A673 (cell line): ENCODE results near the gene MAZ.

Source experiments
- EZH2 ChIP-seq: fragments of 200-600 bp; sonication (generic); IDR thresholded peaks from 2 replicates; pipeline ENCODE4 v1.6.1; 2017; ENCODE audit warnings: borderline replicate concordance, low read depth, mild to moderate bottlenecking, mixed read lengths, antibody characterized with exemption, low read length; ENCODE audit not compliant: poor library complexity, severe bottlenecking
- TF ChIP-seq, protein P1 (sequence below): fragments of 300-800, 200-600 bp; sonication (generic); conservative IDR thresholded peaks from 2 replicates; pipeline ENCODE4 v1.5.1; 2017; ENCODE audit warnings: low read depth, mild to moderate bottlenecking, antibody characterized with exemption, low read length, moderate library complexity, mixed read lengths

DNA sequence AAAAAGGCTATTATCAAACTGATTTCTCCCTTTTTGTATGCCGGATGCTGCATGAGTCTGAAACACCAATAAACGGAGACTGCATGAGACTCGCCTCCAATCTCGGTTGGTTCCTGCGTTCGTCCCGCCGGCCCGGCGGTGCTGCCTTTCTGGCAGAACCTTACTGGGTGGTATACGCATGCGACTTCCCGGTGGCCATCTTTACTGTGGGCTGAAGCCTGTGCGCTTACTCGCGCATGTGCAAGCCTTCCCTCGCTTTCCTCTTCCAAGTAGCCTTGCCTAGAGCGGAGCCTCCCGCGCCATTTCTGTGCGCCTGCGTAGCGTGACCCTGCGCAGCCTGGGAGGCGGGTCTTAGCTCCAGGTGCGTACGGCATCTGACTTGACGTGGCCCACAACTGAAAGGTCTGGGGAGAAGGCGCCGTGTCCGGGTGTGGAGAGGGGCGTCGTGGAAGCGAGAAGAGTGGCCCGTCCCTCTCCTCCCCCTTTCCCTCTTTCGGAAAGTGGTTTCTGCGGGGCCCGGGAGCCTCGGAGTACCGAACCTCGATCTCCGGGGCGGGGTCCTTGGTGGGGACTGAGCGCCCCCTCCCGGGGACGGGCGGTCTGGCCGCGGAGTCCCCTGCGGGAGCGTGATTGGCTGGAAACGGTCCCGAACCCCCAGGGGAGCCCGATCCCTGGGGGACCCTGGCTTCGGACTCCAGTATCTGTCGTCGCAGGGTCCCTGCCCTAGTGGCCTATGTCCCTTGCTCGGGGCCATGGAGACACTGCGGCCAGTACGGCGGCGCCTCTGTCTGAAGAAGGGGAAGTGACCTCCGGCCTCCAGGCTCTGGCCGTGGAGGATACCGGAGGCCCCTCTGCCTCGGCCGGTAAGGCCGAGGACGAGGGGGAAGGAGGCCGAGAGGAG is 9.7 kb downstream of the MAZ start, which contains the start of gene PAGR1:
- TF ChIP-seq, protein P1, sequence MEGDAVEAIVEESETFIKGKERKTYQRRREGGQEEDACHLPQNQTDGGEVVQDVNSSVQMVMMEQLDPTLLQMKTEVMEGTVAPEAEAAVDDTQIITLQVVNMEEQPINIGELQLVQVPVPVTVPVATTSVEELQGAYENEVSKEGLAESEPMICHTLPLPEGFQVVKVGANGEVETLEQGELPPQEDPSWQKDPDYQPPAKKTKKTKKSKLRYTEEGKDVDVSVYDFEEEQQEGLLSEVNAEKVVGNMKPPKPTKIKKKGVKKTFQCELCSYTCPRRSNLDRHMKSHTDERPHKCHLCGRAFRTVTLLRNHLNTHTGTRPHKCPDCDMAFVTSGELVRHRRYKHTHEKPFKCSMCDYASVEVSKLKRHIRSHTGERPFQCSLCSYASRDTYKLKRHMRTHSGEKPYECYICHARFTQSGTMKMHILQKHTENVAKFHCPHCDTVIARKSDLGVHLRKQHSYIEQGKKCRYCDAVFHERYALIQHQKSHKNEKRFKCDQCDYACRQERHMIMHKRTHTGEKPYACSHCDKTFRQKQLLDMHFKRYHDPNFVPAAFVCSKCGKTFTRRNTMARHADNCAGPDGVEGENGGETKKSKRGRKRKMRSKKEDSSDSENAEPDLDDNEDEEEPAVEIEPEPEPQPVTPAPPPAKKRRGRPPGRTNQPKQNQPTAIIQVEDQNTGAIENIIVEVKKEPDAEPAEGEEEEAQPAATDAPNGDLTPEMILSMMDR, result peak; percentile 93
- TF ChIP-seq EZH2, result no peak
